Suprapubic skin (tissue), 4 donors: ENCODE measurements around the gene HERPUD1. TPM values are rescaled to one million over a fixed set of nuclear protein-coding genes. Genes with fewer than 3 reads are reported as not detected.

Experiments
- DNase-seq, 2 donors: peaks; one replicate each; pipeline ENCODE4 v3.0.0-alpha.2; 2019; ENCODE audit warnings: low spot score in 2 of 2
- H3K27ac ChIP-seq: fragments of 200-600 bp; sonication (generic); one replicate; pipeline ENCODE4 v1.5.1; 2019
- H3K27me3 ChIP-seq: fragments of 200-600 bp; sonication (generic); one replicate; pipeline ENCODE4 v1.5.1; 2019
- H3K36me3 ChIP-seq: fragments of 200-600 bp; sonication (generic); one replicate; pipeline ENCODE4 v1.5.1; 2019
- H3K4me1 ChIP-seq: fragments of 200-600 bp; sonication (generic); one replicate; pipeline ENCODE4 v1.5.1; 2019
- H3K4me3 ChIP-seq: fragments of 200-600 bp; sonication (generic); one replicate; pipeline ENCODE4 v1.5.1; 2019; ENCODE audit warnings: mild to moderate bottlenecking
- H3K9me3 ChIP-seq: fragments of 200-600 bp; sonication (generic); one replicate; pipeline ENCODE4 v1.5.1; 2019
- CTCF ChIP-seq, 2 donors: fragments of 200-600 bp in 1 of 2; fragments of 450-650 bp in 1 of 2; sonication (generic) in 1 of 2; IDR thresholded peaks; one replicate each; pipeline ENCODE4 v1.5.1; 2016 to 2019; ENCODE audit warnings: antibody characterized with exemption in 2 of 2, mild to moderate bottlenecking in 1 of 2, moderate library complexity in 1 of 2
- EP300 ChIP-seq: sonication (generic); formaldehyde crosslinking; IDR thresholded peaks from one replicate; pipeline ENCODE4 v1.6.1; 2017; ENCODE audit warnings: antibody characterized with exemption
- POLR2A ChIP-seq, 2 donors: fragments of 450-650 bp; IDR thresholded peaks; one replicate each; pipeline ENCODE4 v1.6.1; 2017; ENCODE audit warnings: antibody characterized with exemption in 2 of 2, mild to moderate bottlenecking in 2 of 2, moderate library complexity in 2 of 2
- POLR2AphosphoS5 ChIP-seq, 3 donors: sonication (generic); formaldehyde crosslinking; IDR thresholded peaks; one replicate each; pipeline ENCODE4 v1.6.1; 2017; ENCODE audit warnings: antibody characterized with exemption in 3 of 3
- WGBS: methylation state at CpG from one replicate; pipeline ENCODE4 v1.1.5; 2018; 5-methylcytosine and 5-hydroxymethylcytosine counted together
- total RNA-seq, 4 donors: library from RNA; depleted of rRNA; stranded (reverse); fragments of >200 nt; gene quantifications; one replicate each; pipeline ENCODE4 v1.1.0, GENCODE V29; 2016

The HERPUD1 gene
- total RNA-seq, 4 donors from 2014 or later, result 146 to 246 (median 160) TPM

GRCh38 chr16:56947604-56947995 lies 15.7 kb downstream of the HERPUD1 start:
- WGBS, result 80% methylated on average over 2 of the region's 2 CpGs
- TF ChIP-seq POLR2A (IDR thresholded peaks at IDR 0.05), result no peak
- TF ChIP-seq POLR2AphosphoS5 (IDR thresholded peaks at IDR 0.05), result no peak
- TF ChIP-seq CTCF (IDR thresholded peaks at IDR 0.05), result no peak
- no peak for TF ChIP-seq EP300
- Histone ChIP-seq H3K4me1 (peaks cover 21% of the 10 kb centered on the region), H3K27me3 (no peaks in the 10 kb centered on the region), H3K9me3 (no peaks in the 10 kb centered on the region), H3K36me3 (peaks cover 36% of the 10 kb centered on the region), H3K4me3 (no peak overlapping the region), H3K27ac (no peak overlapping the region)
- no peak for DNase-seq

- H3K4me3 ChIP-seq, result no peak overlapping the region
- peaks cover 15% of the 10 kb centered on the region for H3K4me1 ChIP-seq
- no peak for DNase-seq
- peaks cover 30% of the 10 kb centered on the region for H3K36me3 ChIP-seq
- H3K27me3 ChIP-seq, result no peaks in the 10 kb centered on the region
- H3K9me3 ChIP-seq, result no peaks in the 10 kb centered on the region
- WGBS, result 97% methylated on average over 6 of the region's 6 CpGs
- H3K27ac ChIP-seq, result no peak overlapping the region
- TF ChIP-seq EP300, result no peak
- TF ChIP-seq POLR2A (IDR thresholded peaks at IDR 0.05), result no peak
- no peak for TF ChIP-seq CTCF (IDR thresholded peaks at IDR 0.05)
- no peak for TF ChIP-seq POLR2AphosphoS5 (IDR thresholded peaks at IDR 0.05)
Observed at GRCh38 chr16:56948234-56948633, 16.3 kb downstream of the HERPUD1 start.

- peak in 1 of 2 donors; percentile 37 for DNase-seq
- WGBS, result 88% methylated on average over 4 of the region's 4 CpGs
- H3K27ac ChIP-seq, result no peak overlapping the region
- TF ChIP-seq POLR2A (IDR thresholded peaks at IDR 0.05) (no peak), EP300 (no peak), CTCF (IDR thresholded peaks at IDR 0.05) (no peak), POLR2AphosphoS5 (IDR thresholded peaks at IDR 0.05) (no peak)
- no peak overlapping the region for H3K4me3 ChIP-seq
- no peaks in the 10 kb centered on the region for H3K9me3 ChIP-seq
- peaks cover 12% of the 10 kb centered on the region for H3K36me3 ChIP-seq
- H3K4me1 ChIP-seq, result peaks cover 4% of the 10 kb centered on the region
- no peaks in the 10 kb centered on the region for H3K27me3 ChIP-seq
Observed at GRCh38 chr16:56950051-56950450, 18.1 kb downstream of the HERPUD1 start.

- TF ChIP-seq POLR2A (IDR thresholded peaks at IDR 0.05) (no peak), EP300 (no peak)
- H3K36me3 ChIP-seq, result peaks cover 8% of the 10 kb centered on the region
- no peak overlapping the region for H3K27ac ChIP-seq
- no peaks in the 10 kb centered on the region for H3K9me3 ChIP-seq
- no peak overlapping the region for H3K4me3 ChIP-seq
- 86% methylated on average over 7 of the region's 7 CpGs for WGBS
- peaks cover under 1% of the 10 kb centered on the region for H3K4me1 ChIP-seq
- H3K27me3 ChIP-seq, result no peaks in the 10 kb centered on the region
- no peak for DNase-seq
Observed at GRCh38 chr16:56950455-56950854, 18.5 kb downstream of the HERPUD1 start.

- H3K27ac ChIP-seq, result no peak overlapping the region
- WGBS, result 67% methylated on average over 15 of the region's 15 CpGs
- no peaks in the 10 kb centered on the region for H3K27me3 ChIP-seq
Observed at GRCh38 chr16:56950881-56951771, 19.2 kb downstream of the HERPUD1 start.

More at GRCh38 chr16:56950881-56951771, 19.2 kb downstream of the HERPUD1 start:
- no peaks in the 10 kb centered on the region for H3K4me1 ChIP-seq
- DNase-seq, result peak in 1 of 2 donors; percentile 67
- H3K4me3 ChIP-seq, result no peak overlapping the region
- H3K36me3 ChIP-seq, result peaks cover 4% of the 10 kb centered on the region
- no peaks in the 10 kb centered on the region for H3K9me3 ChIP-seq
- no peak for TF ChIP-seq POLR2A (IDR thresholded peaks at IDR 0.05)
- peak in 1 of 2 donors; percentile 48 for TF ChIP-seq CTCF (IDR thresholded peaks at IDR 0.05)
